ENCODE data around the gene CRACR2A.

The CRACR2A gene

DNA sequence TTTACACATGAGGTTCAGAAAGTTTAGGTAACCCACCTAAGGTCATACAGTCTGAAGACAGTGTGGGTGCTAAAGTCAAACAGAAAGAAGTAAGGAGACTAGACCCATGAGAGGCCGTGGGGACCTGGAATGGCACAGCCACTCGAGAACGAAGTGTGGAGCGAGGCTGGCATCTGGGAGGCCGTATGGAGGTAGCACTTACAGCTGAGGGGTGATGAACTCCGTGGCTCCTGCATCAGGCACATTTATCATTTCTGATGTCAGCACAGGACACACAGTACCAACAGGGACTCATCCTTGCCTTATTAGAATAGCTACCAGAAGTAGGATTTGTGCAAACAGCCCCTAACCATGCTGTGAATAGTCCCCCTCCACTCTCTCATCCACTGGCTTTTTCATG lies 30.5 kb downstream of the CRACR2A start:
- Histone ChIP-seq H4K12ac (ENCODE audit: low read depth, low read length) (no peak overlapping the region), H3K4me1 (ENCODE audit: control insufficient read depth in 1 of 2, insufficient read depth in 2 of 2, low read length in 2 of 2) (no peaks in the 10 kb centered on the region)

GRCh38 chr12:3720772-3721171 lies 32.1 kb downstream of the CRACR2A start:
- Histone ChIP-seq H4K91ac (ENCODE audit: low read depth, low read length) (no peak overlapping the region), H3K4ac (ENCODE audit: low read depth, low read length) (no peak overlapping the region), H3K4me1 (ENCODE audit: control insufficient read depth in 1 of 2, insufficient read depth in 2 of 2, low read length in 2 of 2) (no peaks in the 10 kb centered on the region), H2BK12ac (ENCODE audit: low read length) (no peak overlapping the region), H3K27ac (ENCODE audit: low read depth, low read length) (no peak overlapping the region), H4K8ac (ENCODE audit: low read depth, low read length) (no peak overlapping the region), H3K4me2 (ENCODE audit: low read length) (no peak overlapping the region), H3K23ac (ENCODE audit: low read length) (no peak overlapping the region), H3K14ac (ENCODE audit: low read length) (no peak overlapping the region), H3K79me1 (ENCODE audit: low read length) (no peaks in the 10 kb centered on the region), H3K36me3 (ENCODE audit: control insufficient read depth in 1 of 2, insufficient read depth in 2 of 2, low read length in 2 of 2) (no peaks in the 10 kb centered on the region), H2BK120ac (ENCODE audit: insufficient read depth, low read length, poor library complexity) (no peak overlapping the region), H3K79me2 (ENCODE audit: control insufficient read depth, insufficient read depth, low read length, poor library complexity) (no peaks in the 10 kb centered on the region), H2AFZ (ENCODE audit: insufficient read depth, low read length, poor library complexity) (no peak overlapping the region), H4K12ac (ENCODE audit: low read depth, low read length) (no peak overlapping the region), H3K9me3 (ENCODE audit: insufficient read depth, low read depth, low read length) (peaks cover 6% of the 10 kb centered on the region), H3K27me3 (ENCODE audit: insufficient read depth, low read length) (no peaks in the 10 kb centered on the region), H2BK5ac (ENCODE audit: low read depth, low read length, poor library complexity) (no peak overlapping the region), H3K18ac (ENCODE audit: low read length) (no peak overlapping the region), H2AK5ac (ENCODE audit: low read length) (no peak overlapping the region), H3K4me3 (ENCODE audit: low read depth, low read length) (no peak overlapping the region), H3K9ac (ENCODE audit: low read length) (no peak overlapping the region)
- no peak for DNase-seq
- no CpG with 5 or more reads among the region's 4 CpGs for WGBS (ENCODE audit: extremely low coverage, insufficient coverage, insufficient read length)

More for the DNA sequence above, 30.5 kb downstream of the CRACR2A start:
- no peaks in the 10 kb centered on the region for H3K36me3 ChIP-seq (ENCODE audit: control insufficient read depth in 1 of 2, insufficient read depth in 2 of 2, low read length in 2 of 2)
- no peak overlapping the region for H3K4me2 ChIP-seq (ENCODE audit: low read length)
- no peak overlapping the region for H3K4me3 ChIP-seq (ENCODE audit: low read depth, low read length)
- no CpG with 5 or more reads among the region's 6 CpGs for WGBS (ENCODE audit: extremely low coverage, insufficient coverage, insufficient read length)
- H3K14ac ChIP-seq (ENCODE audit: low read length), result no peak overlapping the region
- H2BK120ac ChIP-seq (ENCODE audit: insufficient read depth, low read length, poor library complexity), result no peak overlapping the region
- H3K18ac ChIP-seq (ENCODE audit: low read length), result no peak overlapping the region
- H3K4ac ChIP-seq (ENCODE audit: low read depth, low read length), result no peak overlapping the region
- no peak overlapping the region for H2BK5ac ChIP-seq (ENCODE audit: low read depth, low read length, poor library complexity)
- DNase-seq, result no peak
- H2BK12ac ChIP-seq (ENCODE audit: low read length), result no peak overlapping the region
- H3K27me3 ChIP-seq (ENCODE audit: insufficient read depth, low read length), result no peaks in the 10 kb centered on the region
- H2AK5ac ChIP-seq (ENCODE audit: low read length), result no peak overlapping the region
- no peak overlapping the region for H3K27ac ChIP-seq (ENCODE audit: low read depth, low read length)
- H3K79me2 ChIP-seq (ENCODE audit: control insufficient read depth, insufficient read depth, low read length, poor library complexity), result no peaks in the 10 kb centered on the region
- H2AFZ ChIP-seq (ENCODE audit: insufficient read depth, low read length, poor library complexity), result no peak overlapping the region
- no peak overlapping the region for H3K23ac ChIP-seq (ENCODE audit: low read length)
- no peak overlapping the region for H4K8ac ChIP-seq (ENCODE audit: low read depth, low read length)
- peaks cover 6% of the 10 kb centered on the region for H3K9me3 ChIP-seq (ENCODE audit: insufficient read depth, low read depth, low read length)
- H4K91ac ChIP-seq (ENCODE audit: low read depth, low read length), result no peak overlapping the region
- H3K9ac ChIP-seq (ENCODE audit: low read length), result no peak overlapping the region
- H3K79me1 ChIP-seq (ENCODE audit: low read length), result no peaks in the 10 kb centered on the region

- Histone ChIP-seq H2AFZ (ENCODE audit: insufficient read depth, low read length, poor library complexity) (no peak overlapping the region), H3K79me2 (ENCODE audit: control insufficient read depth, insufficient read depth, low read length, poor library complexity) (no peaks in the 10 kb centered on the region), H3K9me3 (ENCODE audit: insufficient read depth, low read depth, low read length) (peaks cover 4% of the 10 kb centered on the region), H3K4me1 (ENCODE audit: control insufficient read depth in 1 of 2, insufficient read depth in 2 of 2, low read length in 2 of 2) (no peaks in the 10 kb centered on the region), H2BK12ac (ENCODE audit: low read length) (no peak overlapping the region), H3K79me1 (ENCODE audit: low read length) (no peaks in the 10 kb centered on the region), H2BK5ac (ENCODE audit: low read depth, low read length, poor library complexity) (no peak overlapping the region), H3K27me3 (ENCODE audit: insufficient read depth, low read length) (no peaks in the 10 kb centered on the region), H2BK120ac (ENCODE audit: insufficient read depth, low read length, poor library complexity) (no peak overlapping the region), H3K4me2 (ENCODE audit: low read length) (no peak overlapping the region), H3K4me3 (ENCODE audit: low read depth, low read length) (no peak overlapping the region), H3K27ac (ENCODE audit: low read depth, low read length) (no peak overlapping the region), H4K8ac (ENCODE audit: low read depth, low read length) (no peak overlapping the region), H4K12ac (ENCODE audit: low read depth, low read length) (no peak overlapping the region), H3K36me3 (ENCODE audit: control insufficient read depth in 1 of 2, insufficient read depth in 2 of 2, low read length in 2 of 2) (no peaks in the 10 kb centered on the region), H3K14ac (ENCODE audit: low read length) (no peak overlapping the region), H2AK5ac (ENCODE audit: low read length) (no peak overlapping the region), H3K4ac (ENCODE audit: low read depth, low read length) (no peak overlapping the region), H3K18ac (ENCODE audit: low read length) (no peak overlapping the region), H3K9ac (ENCODE audit: low read length) (no peak overlapping the region), H3K23ac (ENCODE audit: low read length) (no peak overlapping the region), H4K91ac (ENCODE audit: low read depth, low read length) (no peak overlapping the region)
- WGBS (ENCODE audit: extremely low coverage, insufficient coverage, insufficient read length), result no CpG with 5 or more reads among the region's 4 CpGs
- DNase-seq, result no peak
Measured at GRCh38 chr12:3718100-3718499, 34.8 kb downstream of the CRACR2A start.

GRCh38 chr12:3717283-3717898 lies 35.5 kb downstream of the CRACR2A start:
- no peaks in the 10 kb centered on the region for H3K4me1 ChIP-seq (ENCODE audit: control insufficient read depth in 1 of 2, insufficient read depth in 2 of 2, low read length in 2 of 2)
- H2BK5ac ChIP-seq (ENCODE audit: low read depth, low read length, poor library complexity), result no peak overlapping the region
- H2AFZ ChIP-seq (ENCODE audit: insufficient read depth, low read length, poor library complexity), result no peak overlapping the region
- H3K4me2 ChIP-seq (ENCODE audit: low read length), result no peak overlapping the region
- no peak overlapping the region for H3K9ac ChIP-seq (ENCODE audit: low read length)
- no peak for DNase-seq
- H3K4ac ChIP-seq (ENCODE audit: low read depth, low read length), result no peak overlapping the region
- H4K12ac ChIP-seq (ENCODE audit: low read depth, low read length), result no peak overlapping the region
- H3K23ac ChIP-seq (ENCODE audit: low read length), result no peak overlapping the region
- no peak overlapping the region for H3K14ac ChIP-seq (ENCODE audit: low read length)
- H3K9me3 ChIP-seq (ENCODE audit: insufficient read depth, low read depth, low read length), result peaks cover 1% of the 10 kb centered on the region
- H3K36me3 ChIP-seq (ENCODE audit: control insufficient read depth in 1 of 2, insufficient read depth in 2 of 2, low read length in 2 of 2), result no peaks in the 10 kb centered on the region
- H2BK120ac ChIP-seq (ENCODE audit: insufficient read depth, low read length, poor library complexity), result no peak overlapping the region
- H3K79me2 ChIP-seq (ENCODE audit: control insufficient read depth, insufficient read depth, low read length, poor library complexity), result no peaks in the 10 kb centered on the region
- H2BK12ac ChIP-seq (ENCODE audit: low read length), result no peak overlapping the region
- no peaks in the 10 kb centered on the region for H3K79me1 ChIP-seq (ENCODE audit: low read length)
- no peak overlapping the region for H4K8ac ChIP-seq (ENCODE audit: low read depth, low read length)
- WGBS (ENCODE audit: extremely low coverage, insufficient coverage, insufficient read length), result no CpG with 5 or more reads among the region's 9 CpGs
- no peak overlapping the region for H3K4me3 ChIP-seq (ENCODE audit: low read depth, low read length)
- H4K91ac ChIP-seq (ENCODE audit: low read depth, low read length), result no peak overlapping the region
- no peak overlapping the region for H3K18ac ChIP-seq (ENCODE audit: low read length)
- no peaks in the 10 kb centered on the region for H3K27me3 ChIP-seq (ENCODE audit: insufficient read depth, low read length)
- H3K27ac ChIP-seq (ENCODE audit: low read depth, low read length), result no peak overlapping the region
- H2AK5ac ChIP-seq (ENCODE audit: low read length), result no peak overlapping the region
